ENCODE data around the gene MYO1D.

Gene MYO1D

GRCh38 chr17:32588135-32588534 lies 288.8 kb downstream of the MYO1D start:
- TF ChIP-seq CTCF (IDR thresholded peaks at IDR 0.05; ENCODE audit: low read depth, low read length) = no peak
- no peaks in the 10 kb centered on the region for H3K9me3 ChIP-seq
- no peak for DNase-seq
- no peaks in the 10 kb centered on the region for H3K27me3 ChIP-seq
- no peak overlapping the region for H3K4me3 ChIP-seq (ENCODE audit: low read depth, low read length)
- H3K4me1 ChIP-seq = no peaks in the 10 kb centered on the region
- H3K36me3 ChIP-seq = no peaks in the 10 kb centered on the region

GRCh38 chr17:32586666-32587065 lies 290.3 kb downstream of the MYO1D start:
- H3K4me1 ChIP-seq = no peaks in the 10 kb centered on the region

GRCh38 chr17:32584792-32585191 lies 292.1 kb downstream of the MYO1D start:
- no peaks in the 10 kb centered on the region for H3K4me1 ChIP-seq
- H3K4me3 ChIP-seq (ENCODE audit: low read depth, low read length) = no peak overlapping the region
- H3K9me3 ChIP-seq = no peaks in the 10 kb centered on the region
- no peaks in the 10 kb centered on the region for H3K36me3 ChIP-seq
- no peaks in the 10 kb centered on the region for H3K27me3 ChIP-seq
- no peak for TF ChIP-seq CTCF (IDR thresholded peaks at IDR 0.05; ENCODE audit: low read depth, low read length)
- DNase-seq = no peak

More at GRCh38 chr17:32586666-32587065, 290.3 kb downstream of the MYO1D start:
- DNase-seq = no peak
- no peak overlapping the region for H3K4me3 ChIP-seq (ENCODE audit: low read depth, low read length)
- H3K9me3 ChIP-seq = no peaks in the 10 kb centered on the region
- no peak for TF ChIP-seq CTCF (IDR thresholded peaks at IDR 0.05; ENCODE audit: low read depth, low read length)
- no peaks in the 10 kb centered on the region for H3K27me3 ChIP-seq
- no peaks in the 10 kb centered on the region for H3K36me3 ChIP-seq

GRCh38 chr17:32583053-32583452 lies 293.9 kb downstream of the MYO1D start:
- Histone ChIP-seq H3K9me3 (no peaks in the 10 kb centered on the region), H3K4me1 (no peaks in the 10 kb centered on the region), H3K4me3 (ENCODE audit: low read depth, low read length) (no peak overlapping the region), H3K27me3 (no peaks in the 10 kb centered on the region), H3K36me3 (no peaks in the 10 kb centered on the region)
- TF ChIP-seq CTCF (IDR thresholded peaks at IDR 0.05; ENCODE audit: low read depth, low read length) = no peak
- DNase-seq = no peak

- H3K9me3 ChIP-seq = no peaks in the 10 kb centered on the region
- no peak for DNase-seq
These were observed 301.1 kb downstream of the MYO1D start for GRCh38 chr17:32575852-32576251.

GRCh38 chr17:32570081-32570396 lies 306.9 kb downstream of the MYO1D start:
- H3K4me3 ChIP-seq (ENCODE audit: low read depth, low read length) = no peak overlapping the region
- H3K4me1 ChIP-seq = no peaks in the 10 kb centered on the region
- H3K9me3 ChIP-seq = no peaks in the 10 kb centered on the region
- H3K27me3 ChIP-seq = no peaks in the 10 kb centered on the region
- no peak for TF ChIP-seq CTCF (IDR thresholded peaks at IDR 0.05; ENCODE audit: low read depth, low read length)
- DNase-seq = no peak
- no peaks in the 10 kb centered on the region for H3K36me3 ChIP-seq

More at GRCh38 chr17:32575852-32576251, 301.1 kb downstream of the MYO1D start:
- Histone ChIP-seq H3K4me3 (ENCODE audit: low read depth, low read length) (no peak overlapping the region), H3K4me1 (no peaks in the 10 kb centered on the region), H3K27me3 (no peaks in the 10 kb centered on the region), H3K36me3 (no peaks in the 10 kb centered on the region)
- TF ChIP-seq CTCF (IDR thresholded peaks at IDR 0.05; ENCODE audit: low read depth, low read length) = no peak
